Thymus (tissue), 11 donors: Measurements from ENCODE around the gene IL12A. TPM values are rescaled to one million over a fixed set of nuclear protein-coding genes. Genes with fewer than 3 reads are reported as not detected.

Source experiments
- DNase-seq, 9 donors: peaks; one replicate each; pipeline ENCODE4 v3.0.0-alpha.2; 2013; ENCODE audit warnings: low spot score in 9 of 9, low read depth in 6 of 9, missing footprints in 1 of 9
- H3K27ac ChIP-seq, 2 donors: one replicate each; pipeline ENCODE4 v1.5.1; 2013; ENCODE audit warnings: control low read depth in 1 of 2, low read depth in 1 of 2, low read length in 1 of 2, mild to moderate bottlenecking in 1 of 2, moderate library complexity in 1 of 2
- H3K27me3 ChIP-seq, 2 donors: one replicate each; pipeline ENCODE4 v1.5.1; 2013; ENCODE audit warnings: low read length in 1 of 2; ENCODE audit not compliant: control insufficient read depth in 2 of 2, insufficient read depth in 1 of 2
- H3K36me3 ChIP-seq, 2 donors: one replicate each; pipeline ENCODE4 v1.5.1; 2013; ENCODE audit warnings: low read length in 1 of 2, mild to moderate bottlenecking in 1 of 2, moderate library complexity in 1 of 2; ENCODE audit not compliant: control insufficient read depth in 2 of 2, insufficient read depth in 2 of 2
- H3K4me1 ChIP-seq, 2 donors: one replicate each; pipeline ENCODE4 v1.5.1; 2013; ENCODE audit warnings: low read length in 2 of 2; ENCODE audit not compliant: control insufficient read depth in 2 of 2, insufficient read depth in 2 of 2
- H3K4me3 ChIP-seq, 2 donors: one replicate each; pipeline ENCODE4 v1.5.1; 2013; ENCODE audit warnings: low read length in 2 of 2, control low read depth in 1 of 2, mild to moderate bottlenecking in 1 of 2
- H3K9me3 ChIP-seq, 2 donors: one replicate each; pipeline ENCODE4 v1.5.1; 2013; ENCODE audit warnings: low read length in 1 of 2, mild to moderate bottlenecking in 1 of 2; ENCODE audit not compliant: control insufficient read depth in 2 of 2, insufficient read depth in 1 of 2
- WGBS: extraction: QIAGEN DNeasy Blood & Tissue Kit; methylation state at CpG from one replicate; pipeline ENCODE4 v1.1.7; 2013; 5-methylcytosine and 5-hydroxymethylcytosine counted together
- polyA plus RNA-seq: library from polyadenylated mRNA; stranded (reverse); fragments of 200-250 nt; gene quantifications from one replicate; pipeline ENCODE4 v1.2.3, GENCODE V29; 2013
- total RNA-seq: library from RNA; stranded (reverse); fragments of 120-200 nt; gene quantifications from one replicate; pipeline ENCODE4 v1.2.4, GENCODE V29; 2013
- donor health status: healthy.

The IL12A gene
- total and polyA plus RNA-seq, 2 donors, result 0.52 to 2.9 TPM

- no peak for DNase-seq
- Histone ChIP-seq H3K9me3 (peaks cover 4 to 10% of the 10 kb centered on the region in 2 donors), H3K27me3 (peaks cover under 1 to 22% of the 10 kb centered on the region in 2 donors), H3K4me1 (no peaks in the 10 kb centered on the region), H3K27ac (no peak overlapping the region), H3K4me3 (no peak overlapping the region), H3K36me3 (no peaks in the 10 kb centered on the region)
- 89% methylated on average over 1 of the region's 1 CpG for WGBS
Measured at GRCh38 chr3:160044121-160044520, 55.5 kb downstream of the IL12A start.

Other genes starting within 250 kb of the IL12A start
- 1.8 TPM for gene SCHIP1, start 149.0 kb upstream of the IL12A start, total RNA-seq
- 1.5 TPM for gene SCHIP1, start 149.0 kb upstream of the IL12A start, polyA plus RNA-seq
- gene C3orf80, start 236.6 kb downstream of the IL12A start, total RNA-seq, result 0.05 TPM
- 0.21 TPM for gene C3orf80, start 236.6 kb downstream of the IL12A start, polyA plus RNA-seq